Thyroid gland (tissue), 4 donors: ENCODE measurements around the gene EIF4ENIF1. TPM values are rescaled to one million over a fixed set of nuclear protein-coding genes. Genes with fewer than 3 reads are reported as not detected.
"Not testable (repeated sequence)": the region's sequence is repeated elsewhere in the genome, so short reads cannot be mapped to it uniquely, and the experiment has no call there.

ENCODE experiments used
- DNase-seq, 2 donors: peaks; one replicate each; pipeline ENCODE4 v3.0.0-alpha.2; 2019
- H3K27ac ChIP-seq, 3 donors: fragments of 200-600 bp; sonication (generic); 1 replicate in 2 of 3; 2 replicates in 1 of 3; pipeline ENCODE4 v1.5.1; 2016 to 2019; ENCODE audit warnings: mild to moderate bottlenecking in 1 of 3, moderate library complexity in 1 of 3
- H3K27me3 ChIP-seq: fragments of 200-600 bp; sonication (generic); one replicate; pipeline ENCODE4 v1.5.1; 2019
- H3K36me3 ChIP-seq, 2 donors: fragments of 200-600 bp; sonication (generic); one replicate each; pipeline ENCODE4 v1.5.1; 2016 to 2019
- H3K4me1 ChIP-seq, 2 donors: fragments of 200-600 bp; sonication (generic); one replicate each; pipeline ENCODE4 v1.5.1; 2017 to 2019
- H3K4me3 ChIP-seq, 3 donors: fragments of 200-600 bp; sonication (generic); replicated peaks in 1 of 3; 1 replicate in 2 of 3; 2 replicates in 1 of 3; pipeline ENCODE4 v1.5.1; 2016; ENCODE audit warnings: mild to moderate bottlenecking in 1 of 3
- H3K9me3 ChIP-seq: fragments of 200-600 bp; sonication (generic); one replicate; pipeline ENCODE4 v1.5.1; 2017
- CTCF ChIP-seq, 6 experiments: fragments of 200-600 bp in 3 of 6; fragments of 450-650 bp in 3 of 6; sonication (generic) in 3 of 6; IDR thresholded peaks; one replicate each; pipeline ENCODE4 v1.5.1; 2016 to 2019; ENCODE audit warnings: antibody characterized with exemption in 6 of 6, mild to moderate bottlenecking in 2 of 6, inconsistent platforms in 1 of 6, moderate library complexity in 1 of 6
- POLR2A ChIP-seq, 2 donors: fragments of 450-650 bp; IDR thresholded peaks; one replicate each; pipeline ENCODE4 v1.6.1; 2017; ENCODE audit warnings: antibody characterized with exemption in 2 of 2, mild to moderate bottlenecking in 2 of 2, moderate library complexity in 1 of 2
- WGBS, 2 donors: methylation state at CpG; one replicate each; pipeline ENCODE4 v1.1.5; 2017; 5-methylcytosine and 5-hydroxymethylcytosine counted together
- intact Hi-C: fragments of 100-400 bp; cut with DNase I; formaldehyde crosslinking; loops from one replicate; pipeline ENCODE4 v1.15.1; 2023
- total RNA-seq, 4 donors: library from RNA; depleted of rRNA; stranded (reverse); fragments of >200 nt; gene quantifications; one replicate each; pipeline ENCODE4 v1.2.3, GENCODE V29; 2016

The EIF4ENIF1 gene
- total RNA-seq, 4 donors from 2014 or later = 15.7 to 21.2 (median 19.2) TPM

- Histone ChIP-seq H3K27me3 (no peaks in the 10 kb centered on the region), H3K27ac (no peak overlapping the region), H3K4me1 (peaks cover 6 to 8% of the 10 kb centered on the region in 2 donors), H3K36me3 (no peaks in the 10 kb centered on the region), H3K9me3 (no peaks in the 10 kb centered on the region), H3K4me3 (no peak overlapping the region)
- intact Hi-C loops = no loop called here
- TF ChIP-seq CTCF (IDR thresholded peaks at IDR 0.05) = no peak
- 88 to 91% methylated on average over 1 of the region's 1 CpG for WGBS, 2 donors
- no peak for DNase-seq
These were observed 42.4 kb upstream of the EIF4ENIF1 start for GRCh38 chr22:31532060-31532459.

- no peak for TF ChIP-seq CTCF (IDR thresholded peaks at IDR 0.05)
- no peak for TF ChIP-seq POLR2A (IDR thresholded peaks at IDR 0.05)
These were observed 41.2 kb upstream of the EIF4ENIF1 start for GRCh38 chr22:31530823-31531195.

GRCh38 chr22:31526270-31526669 is 36.6 kb upstream of the EIF4ENIF1 start:
- Histone ChIP-seq H3K36me3 (no peaks in the 10 kb centered on the region), H3K4me3 (no peak overlapping the region), H3K27ac (no peak overlapping the region), H3K27me3 (no peaks in the 10 kb centered on the region), H3K9me3 (no peaks in the 10 kb centered on the region), H3K4me1 (peaks cover 0 to 6% of the 10 kb centered on the region in 2 donors)
- TF ChIP-seq POLR2A (IDR thresholded peaks at IDR 0.05) (no peak), CTCF (IDR thresholded peaks at IDR 0.05) (no peak)
- 90 to 92% methylated on average over 7 of the region's 7 CpGs for WGBS, 2 donors
- intact Hi-C loops = no loop called here
- DNase-seq = no peak

More at GRCh38 chr22:31530823-31531195, 41.2 kb upstream of the EIF4ENIF1 start:
- Histone ChIP-seq H3K4me1 (peaks cover 6 to 8% of the 10 kb centered on the region in 2 donors), H3K9me3 (no peaks in the 10 kb centered on the region), H3K36me3 (no peaks in the 10 kb centered on the region), H3K27me3 (no peaks in the 10 kb centered on the region), H3K27ac (peak overlapping the region in 1 of 3 donors; percentile 5), H3K4me3 (no peak overlapping the region)
- 64 to 84% methylated on average over 3 of the region's 3 CpGs for WGBS, 2 donors
- DNase-seq = no peak
- intact Hi-C loops = no loop called here

GRCh38 chr22:31524132-31524531 is 34.5 kb upstream of the EIF4ENIF1 start:
- H3K9me3 ChIP-seq, H3K4me3 ChIP-seq, DNase-seq, H3K36me3 ChIP-seq, H3K27me3 ChIP-seq, H3K27ac ChIP-seq, intact Hi-C loops, H3K4me1 ChIP-seq: not testable (repeated sequence)
- 93 to 96% methylated on average over 5 of the region's 5 CpGs for WGBS, 2 donors

GRCh38 chr22:31520051-31520450 is 30.4 kb upstream of the EIF4ENIF1 start:
- no peaks in the 10 kb centered on the region for H3K4me1 ChIP-seq
- no peaks in the 10 kb centered on the region for H3K27me3 ChIP-seq
- no peaks in the 10 kb centered on the region for H3K9me3 ChIP-seq
- intact Hi-C loops = no loop called here
- WGBS, 2 donors = 86 to 91% methylated on average over 4 of the region's 4 CpGs
- H3K36me3 ChIP-seq = no peaks in the 10 kb centered on the region
- no peak overlapping the region for H3K4me3 ChIP-seq
- DNase-seq = no peak
- TF ChIP-seq POLR2A (IDR thresholded peaks at IDR 0.05) = no peak
- TF ChIP-seq CTCF (IDR thresholded peaks at IDR 0.05) = no peak
- H3K27ac ChIP-seq = no peak overlapping the region
